HG03432 (cell line): ENCODE measurements around the gene PYHIN1.
"Not testable (repeated sequence)": the region's sequence is repeated elsewhere in the genome, so short reads cannot be mapped to it uniquely, and the experiment has no call there.

Experiments
- ATAC-seq: cut with Tn5 transposase; IDR thresholded peaks from one replicate; pipeline ENCODE4 v1.9.1; 2021; ENCODE audit warnings: mild to moderate bottlenecking, moderate library complexity; ENCODE audit not compliant: unreplicated experiment

Gene PYHIN1

GRCh38 chr1:158978730-158979129 is 47.4 kb downstream of the PYHIN1 start:
- no peak for ATAC-seq

DNA sequence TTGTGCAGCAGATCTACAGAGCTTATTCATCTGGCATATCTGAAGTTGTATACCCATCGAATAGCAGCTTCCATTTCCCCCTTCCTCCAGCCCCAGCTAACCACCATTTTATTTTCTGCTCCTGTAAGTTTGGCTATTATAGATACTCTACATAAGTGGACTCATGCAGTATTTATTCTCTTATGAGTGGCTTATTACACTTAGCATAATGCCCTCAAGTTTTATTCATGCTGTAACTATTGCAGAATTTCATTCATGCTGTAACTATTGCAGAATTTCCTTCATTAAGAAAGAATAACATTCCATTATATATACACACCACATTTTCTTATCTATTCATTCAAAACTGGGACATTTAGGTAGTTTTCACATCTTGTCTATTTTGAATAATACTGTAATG is 47.9 kb downstream of the PYHIN1 start:
- no peak for ATAC-seq

- no peak for ATAC-seq
Observed at GRCh38 chr1:158983235-158983634, 51.9 kb downstream of the PYHIN1 start.

DNA sequence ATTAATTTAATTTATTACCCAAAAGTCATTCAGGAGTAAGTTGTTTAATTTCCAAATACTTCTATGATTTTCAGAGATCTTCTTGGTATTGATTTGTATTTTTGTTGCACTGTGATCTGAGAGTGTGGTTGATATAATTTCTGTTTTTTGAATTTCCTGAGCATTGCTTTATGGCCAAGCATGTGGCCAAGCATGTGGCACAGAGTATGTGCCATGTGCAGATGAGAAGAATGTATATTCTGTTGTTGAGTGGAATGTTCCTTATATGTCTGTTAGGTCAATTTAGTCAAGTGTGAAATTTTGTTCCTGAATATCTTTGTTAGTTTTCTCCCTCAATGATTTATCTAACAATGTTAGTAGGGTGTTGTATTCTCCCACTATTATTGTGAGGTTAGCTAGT is 53.0 kb downstream of the PYHIN1 start:
- no peak for ATAC-seq

DNA sequence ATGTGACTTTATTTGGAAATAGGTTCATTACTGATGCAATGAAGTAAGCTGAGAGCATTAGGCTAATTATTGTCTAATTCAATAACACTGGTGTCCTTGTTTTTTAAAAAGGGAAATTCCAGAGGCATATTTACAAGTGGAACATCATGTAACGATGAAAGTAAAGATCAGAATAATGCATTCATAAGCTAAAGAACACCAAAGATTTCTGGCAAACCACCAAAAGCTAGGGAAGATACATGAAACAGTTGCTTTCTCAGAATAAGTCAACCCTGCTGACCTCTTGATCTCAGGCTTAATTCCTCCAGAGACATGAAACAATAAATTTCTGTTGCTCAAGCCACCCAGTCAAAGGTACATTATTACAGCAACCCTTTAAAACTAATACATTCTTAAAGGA is 58.1 kb downstream of the PYHIN1 start:
- no peak for ATAC-seq

DNA sequence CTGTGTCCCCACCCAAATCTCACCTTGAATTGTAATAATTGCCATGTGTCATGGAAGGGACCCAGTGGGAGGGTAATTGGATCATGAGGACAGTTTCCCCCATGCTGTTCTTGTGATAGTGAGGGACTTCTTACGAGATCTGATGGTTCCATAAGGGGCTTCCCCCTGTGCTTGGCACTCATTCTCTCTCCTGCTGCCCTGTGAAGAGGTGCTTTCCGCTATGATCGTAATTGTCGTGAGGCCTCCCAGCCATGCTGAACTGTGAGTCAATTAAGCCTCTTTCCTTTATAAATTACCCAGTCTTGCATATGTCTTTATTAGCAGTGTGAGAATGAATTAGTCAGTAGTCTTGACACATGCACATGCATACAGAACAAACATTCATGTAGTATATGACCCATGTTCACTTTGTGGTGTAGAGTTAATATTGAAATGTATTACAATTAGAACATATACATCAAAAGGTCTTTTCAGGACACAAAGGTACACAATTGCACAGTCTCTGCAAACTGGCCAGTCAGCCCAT is 61.5 kb downstream of the PYHIN1 start:
- no peak for ATAC-seq

GRCh38 chr1:158996998-158997397 is 65.6 kb downstream of the PYHIN1 start:
- no peak for ATAC-seq

- ATAC-seq, result peak; percentile 43
Observed at GRCh38 chr1:158998037-158998780, 66.9 kb downstream of the PYHIN1 start.

- peak; percentile 50 for ATAC-seq
Observed at GRCh38 chr1:158998781-158999161, 67.4 kb downstream of the PYHIN1 start.

GRCh38 chr1:158999316-159000069 is 68.1 kb downstream of the PYHIN1 start:
- ATAC-seq, result no peak

- ATAC-seq, result no peak
Observed at GRCh38 chr1:159000070-159000409, 68.7 kb downstream of the PYHIN1 start.

DNA sequence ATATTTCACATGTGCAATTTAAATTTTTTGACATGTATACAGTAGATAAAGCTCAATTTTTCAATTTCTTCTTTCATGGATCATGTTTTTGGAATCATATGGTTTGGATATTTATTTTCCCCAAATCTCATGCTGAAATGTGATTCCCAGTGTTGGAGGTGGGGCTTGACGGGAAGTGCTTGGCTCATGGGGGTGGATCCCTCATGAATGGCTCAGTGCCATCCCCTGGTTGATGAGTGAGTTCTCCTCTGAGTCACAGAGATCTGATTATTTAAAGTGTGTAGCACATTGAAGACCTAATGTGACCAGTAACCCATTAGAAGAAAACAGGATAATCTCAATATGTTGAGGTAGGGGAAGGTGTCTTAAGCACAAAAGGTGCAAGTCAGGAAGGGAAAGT is 69.3 kb downstream of the PYHIN1 start:
- no peak for ATAC-seq

- no peak for ATAC-seq
Observed at GRCh38 chr1:159005161-159005560, 73.8 kb downstream of the PYHIN1 start.

DNA sequence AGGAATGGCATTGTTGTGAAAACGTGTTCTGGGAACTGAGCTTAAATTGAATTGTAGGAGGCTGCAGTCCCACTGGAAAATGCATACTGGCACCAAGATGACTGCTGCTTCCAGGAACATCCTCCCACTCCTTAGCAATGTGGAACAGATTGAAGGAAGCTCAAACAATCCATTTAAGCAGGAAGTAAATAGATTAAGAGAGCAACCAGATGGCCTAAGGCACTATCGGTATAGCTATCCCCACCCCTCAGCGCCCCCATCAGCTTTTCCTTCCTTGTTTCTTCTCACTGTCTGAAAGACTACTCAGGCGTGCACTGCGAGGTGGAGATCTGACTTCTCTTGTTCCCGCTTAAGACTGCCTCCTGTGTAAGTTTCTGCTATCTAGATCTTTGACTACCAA is 74.3 kb downstream of the PYHIN1 start:
- no peak for ATAC-seq

DNA sequence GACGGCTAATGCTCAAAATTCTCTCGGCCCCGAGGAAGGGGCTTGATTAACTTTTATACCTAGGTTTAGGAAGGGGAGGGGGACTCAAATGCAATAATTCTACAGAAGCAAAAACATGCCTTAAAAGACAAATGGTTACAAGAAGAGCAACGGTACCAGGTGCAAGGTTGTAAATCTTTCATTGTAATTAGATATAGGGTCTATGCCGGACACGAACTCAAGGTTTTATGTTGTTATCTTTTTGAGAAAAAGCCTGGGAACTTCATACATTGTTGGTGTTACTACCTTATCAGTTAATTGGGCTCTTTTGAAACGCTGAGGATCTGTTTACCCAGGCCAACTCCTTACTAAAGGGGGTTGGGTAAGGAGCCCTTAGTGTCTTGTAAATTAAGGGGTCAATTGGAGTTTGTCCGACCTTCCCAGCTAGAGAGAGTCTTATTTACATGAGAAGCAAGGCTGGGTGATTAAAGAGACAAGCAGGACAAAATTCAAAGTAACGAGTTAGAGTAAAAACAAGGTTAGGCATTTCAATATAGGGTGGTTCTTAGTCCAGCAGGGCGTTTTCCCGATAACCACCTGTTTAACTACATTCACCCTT is 75.0 kb downstream of the PYHIN1 start:
- not testable (repeated sequence) for ATAC-seq

DNA sequence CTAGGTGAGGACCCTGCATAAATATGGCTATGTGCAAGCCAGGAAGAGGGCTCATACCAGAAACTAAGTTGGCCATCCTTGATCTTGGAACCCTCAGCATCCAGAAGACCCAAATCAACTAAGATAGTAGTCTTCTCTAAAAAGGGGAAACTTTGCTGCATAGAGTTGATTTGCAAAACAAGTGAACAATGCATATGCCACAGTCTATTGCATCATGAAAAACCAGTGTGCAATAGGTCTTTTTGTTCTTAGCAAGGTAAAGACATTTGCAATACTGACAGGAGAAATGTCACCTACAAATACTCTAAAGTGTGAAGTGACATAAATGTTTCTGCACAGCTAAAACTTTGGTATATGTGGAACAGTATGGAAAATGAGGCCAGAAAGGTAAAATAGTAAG is 76.4 kb downstream of the PYHIN1 start:
- no peak for ATAC-seq

DNA sequence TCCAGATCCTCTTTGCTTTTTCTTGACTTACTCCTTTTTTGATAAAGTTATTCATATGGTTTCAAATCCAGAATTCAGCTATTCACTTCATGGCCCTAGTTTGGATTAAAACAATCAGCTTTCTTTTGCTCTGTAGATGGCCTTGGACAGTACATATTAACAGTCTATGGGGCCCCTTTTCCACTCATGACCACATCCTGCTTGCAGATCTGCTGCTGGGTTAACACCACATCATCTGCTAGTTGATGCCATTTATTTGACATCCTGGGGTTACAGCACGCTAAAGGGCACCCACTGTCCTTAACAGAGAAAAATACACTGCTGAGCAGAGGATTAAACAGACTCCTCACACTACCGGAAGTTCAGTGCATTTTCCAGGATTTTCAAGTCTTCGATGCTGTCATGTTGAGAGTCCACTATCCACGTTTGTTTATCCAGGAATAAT is 77.4 kb downstream of the PYHIN1 start:
- ATAC-seq, result peak; percentile 81

GRCh38 chr1:159009287-159009686 is 77.9 kb downstream of the PYHIN1 start:
- ATAC-seq, result no peak

DNA sequence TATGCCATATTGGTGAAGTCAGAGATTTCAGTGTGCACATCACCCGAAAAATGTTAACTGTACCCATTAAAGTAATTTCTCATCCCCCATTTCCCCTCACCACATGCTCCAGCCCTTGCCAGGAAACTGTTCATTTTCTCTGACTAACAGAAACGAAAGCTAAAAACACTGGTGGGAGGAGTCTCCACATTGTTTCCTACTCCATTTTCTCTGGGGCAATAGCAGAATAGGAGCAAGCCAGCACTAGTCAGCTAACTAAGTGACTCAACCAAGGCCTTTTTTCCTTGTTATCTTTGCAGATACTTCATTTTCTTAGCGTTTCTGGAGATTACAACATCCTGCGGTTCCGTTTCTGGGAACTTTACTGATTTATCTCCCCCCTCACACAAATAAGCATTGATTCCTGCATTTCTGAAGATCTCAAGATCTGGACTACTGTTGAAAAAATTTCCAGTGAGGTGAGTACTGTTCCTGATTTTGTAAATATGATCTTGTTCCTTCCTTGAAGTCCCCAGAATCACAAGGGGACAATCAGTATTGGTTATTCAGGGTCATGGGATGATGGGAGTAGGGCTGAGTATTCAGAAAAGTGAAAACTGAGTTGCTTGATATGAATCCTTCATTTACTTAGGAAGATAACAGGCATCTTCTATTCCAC is 78.5 kb downstream of the PYHIN1 start, which contains the start of gene IFI16:
Gene IFI16, plus strand, starts transcription at position 204 of the 658 bp plus-strand sequence. CDS start 4,774 bp downstream, outside the sequence.
- peak; percentile 66 for ATAC-seq

GRCh38 chr1:159010391-159010790 is 79.0 kb downstream of the PYHIN1 start:
- no peak for ATAC-seq

- not testable (repeated sequence) for ATAC-seq
Observed at GRCh38 chr1:159011001-159011400, 79.6 kb downstream of the PYHIN1 start.
